SH-SY5Y (cell line): ENCODE results near the gene GSTA4.

Experiments
- GATA2 ChIP-seq: IDR thresholded peaks from 2 replicates; pipeline ENCODE4 v1.6.1; 2011; ENCODE audit warnings: mild to moderate bottlenecking, low read depth, low read length
- GATA3 ChIP-seq: IDR thresholded peaks from 2 replicates; pipeline ENCODE4 v1.6.1; 2011; ENCODE audit warnings: low read depth, mild to moderate bottlenecking, low read length, moderate library complexity

Gene GSTA4

GRCh38 chr6:53026526-53026925 lies 31.4 kb upstream of the GSTA4 start:
- TF ChIP-seq GATA3 (no peak), GATA2 (no peak)

- TF ChIP-seq GATA3 (no peak), GATA2 (no peak)
Observed at GRCh38 chr6:53023323-53023722, 28.2 kb upstream of the GSTA4 start.

DNA sequence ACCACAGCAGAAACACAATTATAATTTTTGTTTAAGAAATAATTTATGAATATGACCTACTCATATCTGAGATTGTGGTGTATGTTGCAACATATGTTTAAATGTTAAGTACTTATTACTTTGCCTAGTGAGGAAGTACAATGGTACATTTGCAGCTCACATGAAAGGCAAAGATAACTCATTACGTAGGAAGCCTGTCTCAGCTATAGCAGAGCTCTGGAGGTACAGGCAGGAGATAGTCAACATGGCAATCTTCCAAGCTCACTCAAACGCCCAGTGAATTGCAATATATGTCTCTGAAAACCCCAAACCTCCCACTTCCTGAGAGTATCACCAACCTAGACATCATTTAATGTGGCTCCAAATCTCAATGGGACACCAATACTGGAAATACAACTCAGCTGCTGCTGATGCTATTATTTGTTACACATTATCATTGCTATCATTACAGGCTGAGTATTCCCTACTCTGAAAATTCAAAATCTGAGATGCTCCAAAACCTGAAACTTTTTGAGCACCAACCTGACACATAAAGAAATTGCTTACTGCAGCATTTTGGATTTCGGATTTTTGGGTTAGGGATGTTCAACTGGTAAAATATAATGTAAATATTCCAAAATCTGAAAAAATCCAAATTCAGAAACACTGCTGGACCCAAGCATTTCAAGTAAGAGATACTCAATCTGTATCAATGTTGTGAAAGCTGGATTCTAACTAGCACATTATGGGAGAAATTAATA lies 25.1 kb upstream of the GSTA4 start:
- TF ChIP-seq GATA2 = no peak
- TF ChIP-seq GATA3 = no peak

GRCh38 chr6:53018446-53018845 lies 23.4 kb upstream of the GSTA4 start:
- no peak for TF ChIP-seq GATA2
- no peak for TF ChIP-seq GATA3

- TF ChIP-seq GATA3 (no peak), GATA2 (no peak)
Observed at GRCh38 chr6:53015486-53015885, 20.4 kb upstream of the GSTA4 start.

GRCh38 chr6:53014744-53015143 lies 19.7 kb upstream of the GSTA4 start:
- TF ChIP-seq GATA3 (no peak), GATA2 (no peak)

- TF ChIP-seq GATA3 = no peak
Observed at GRCh38 chr6:53014063-53014462, 19.0 kb upstream of the GSTA4 start.

- no peak for TF ChIP-seq GATA3
- TF ChIP-seq GATA2 = no peak
Observed at GRCh38 chr6:53011979-53012378, 16.9 kb upstream of the GSTA4 start.

GRCh38 chr6:53010504-53010903 lies 15.4 kb upstream of the GSTA4 start:
- TF ChIP-seq GATA3 (no peak), GATA2 (no peak)

GRCh38 chr6:53009511-53009910 lies 14.4 kb upstream of the GSTA4 start:
- TF ChIP-seq GATA3 (no peak), GATA2 (no peak)

DNA sequence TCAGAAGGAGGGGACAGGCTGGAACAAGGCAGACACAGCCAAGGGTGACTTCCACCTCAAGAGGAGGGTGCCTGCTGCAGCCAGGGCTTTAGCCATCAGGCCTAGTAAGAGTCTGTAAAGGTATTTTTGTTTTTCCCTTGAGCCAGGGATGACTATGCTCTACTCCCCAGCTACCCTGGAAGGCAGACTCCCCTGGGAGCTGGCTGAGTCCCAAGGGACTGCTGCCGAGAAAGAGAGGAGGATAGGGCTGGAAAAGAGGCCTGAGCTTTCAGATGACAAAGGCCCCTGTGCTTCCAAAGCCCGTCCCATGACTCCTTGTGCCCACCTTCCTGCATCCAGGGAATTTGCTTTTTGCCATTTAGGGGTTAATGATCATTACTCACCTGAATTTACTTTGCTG lies 14.0 kb upstream of the GSTA4 start:
- TF ChIP-seq GATA2 (no peak), GATA3 (no peak)

- TF ChIP-seq GATA3 (no peak), GATA2 (no peak)
Observed at GRCh38 chr6:53005663-53006250, 10.7 kb upstream of the GSTA4 start.

DNA sequence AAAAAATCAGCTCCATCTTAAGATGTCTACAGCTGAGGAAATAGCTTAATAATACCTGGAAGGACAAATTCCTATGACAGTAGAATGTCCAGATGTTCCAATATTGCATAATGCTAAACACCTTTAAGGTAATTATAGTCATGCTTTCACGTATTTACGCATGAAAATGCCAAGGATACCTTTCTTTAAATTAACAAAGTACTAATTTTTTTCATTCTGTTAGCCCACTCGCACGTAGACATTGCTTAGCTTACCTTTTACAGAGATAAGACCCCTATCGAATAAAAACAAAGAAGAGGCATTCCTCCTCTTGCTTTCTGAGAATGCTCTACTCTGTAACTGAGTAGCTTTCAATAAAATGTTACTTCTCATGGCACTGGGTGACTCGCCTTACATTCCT lies 4.4 kb upstream of the GSTA4 start:
- TF ChIP-seq GATA3 (no peak), GATA2 (no peak)

GRCh38 chr6:52998603-52999002 lies 3.5 kb upstream of the GSTA4 start:
- no peak for TF ChIP-seq GATA2
- no peak for TF ChIP-seq GATA3

DNA sequence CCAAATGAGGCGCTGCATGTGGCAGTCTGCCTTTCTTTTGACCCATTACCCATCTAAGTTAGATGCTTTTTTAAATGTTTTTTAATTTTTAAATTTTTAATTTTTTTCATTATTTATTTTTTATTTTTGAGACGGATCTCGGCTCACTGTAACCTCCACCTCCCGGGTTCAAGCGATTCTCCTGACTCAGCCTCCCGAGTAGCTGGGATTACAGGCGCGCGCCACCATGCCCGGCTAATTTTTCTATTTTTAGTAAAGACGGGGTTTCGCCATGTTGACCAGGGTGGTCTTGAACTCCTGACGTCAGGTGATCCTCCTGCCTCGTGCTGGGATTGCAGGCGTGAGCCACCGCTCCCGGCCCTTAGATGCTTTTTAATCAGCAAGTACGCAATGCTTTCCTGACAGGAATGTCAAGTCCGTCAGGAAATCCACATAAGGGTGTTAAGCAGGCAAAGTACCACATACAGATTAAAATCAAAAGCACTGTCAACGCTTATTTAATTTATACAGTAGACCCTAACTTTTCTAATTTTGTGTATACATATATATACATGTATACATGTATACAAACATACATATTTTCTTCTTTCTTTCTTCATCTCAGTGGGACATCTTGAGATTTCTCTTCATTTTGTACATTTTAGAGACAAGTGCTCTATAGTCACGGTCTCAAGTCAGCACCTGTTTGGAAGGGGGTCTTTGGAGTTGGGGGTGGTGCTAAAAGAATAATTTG lies 995 bp upstream of the GSTA4 start:
- TF ChIP-seq GATA2 (no peak), GATA3 (no peak)
